Neuronal stem cell (in vitro differentiated cells): ENCODE data around the gene COX5A.

Experiments used
- DNase-seq: peaks from one replicate; pipeline ENCODE4 v3.0.0-alpha.2; 2013; ENCODE audit warnings: low spot score
- H2AFZ ChIP-seq: one replicate; pipeline ENCODE4 v1.6.1; 2013; ENCODE audit warnings: mild to moderate bottlenecking, low read length, inconsistent platforms
- H2AK5ac ChIP-seq: 2 replicates; pipeline ENCODE4 v1.6.1; 2013; ENCODE audit warnings: low read depth, mild to moderate bottlenecking, inconsistent platforms, low read length, moderate library complexity, mixed read lengths
- H2BK120ac ChIP-seq: 2 replicates; pipeline ENCODE4 v1.6.1; 2013; ENCODE audit warnings: low read depth, mild to moderate bottlenecking, inconsistent platforms, low read length, moderate library complexity, mixed read lengths
- H2BK12ac ChIP-seq: one replicate; pipeline ENCODE4 v1.6.1; 2013; ENCODE audit warnings: low read length, inconsistent platforms
- H2BK15ac ChIP-seq: 2 replicates; pipeline ENCODE4 v1.6.1; 2013; ENCODE audit warnings: mild to moderate bottlenecking, low read length, inconsistent platforms, mixed read lengths
- H2BK5ac ChIP-seq: one replicate; pipeline ENCODE4 v1.6.1; 2013; ENCODE audit warnings: inconsistent platforms, mild to moderate bottlenecking, low read length, moderate library complexity
- H3K14ac ChIP-seq: one replicate; pipeline ENCODE4 v1.6.1; 2013; ENCODE audit warnings: low read length, inconsistent platforms
- H3K18ac ChIP-seq: 2 replicates; pipeline ENCODE4 v1.6.1; 2013; ENCODE audit warnings: low read length, inconsistent platforms
- H3K23ac ChIP-seq: 2 replicates; pipeline ENCODE4 v1.6.1; 2013; ENCODE audit warnings: low read depth, mild to moderate bottlenecking, mixed read lengths, low read length, inconsistent platforms; ENCODE audit not compliant: poor library complexity
- H3K27ac ChIP-seq: replicated peaks from 3 replicates; pipeline ENCODE4 v1.5.1; 2013; ENCODE audit warnings: low read length, inconsistent platforms
- H3K27me3 ChIP-seq, 3 experiments: 2 replicates each; pipeline ENCODE4 v1.6.1; 2013; ENCODE audit warnings: low read length in 3 of 3, mild to moderate bottlenecking in 2 of 3, inconsistent platforms in 1 of 3, low read depth in 1 of 3, mixed read lengths in 1 of 3, moderate library complexity in 1 of 3; ENCODE audit not compliant: control insufficient read depth in 3 of 3, insufficient read depth in 3 of 3
- H3K36me3 ChIP-seq, 2 donors: replicated peaks in 1 of 2; 2 replicates each; pipeline ENCODE4 v1.6.1; 2013; ENCODE audit warnings: low read length in 2 of 2; ENCODE audit not compliant: control insufficient read depth in 2 of 2, insufficient read depth in 2 of 2
- H3K4ac ChIP-seq: 2 replicates; pipeline ENCODE4 v1.6.1; 2013; ENCODE audit warnings: inconsistent platforms, mild to moderate bottlenecking, low read length, moderate library complexity
- H3K4me1 ChIP-seq, 2 donors: 1 replicate in 1 of 2; 2 replicates in 1 of 2; pipeline ENCODE4 v1.6.1; 2013; ENCODE audit warnings: low read length in 2 of 2, low read depth in 1 of 2; ENCODE audit not compliant: control insufficient read depth in 2 of 2, insufficient read depth in 1 of 2
- H3K4me2 ChIP-seq: one replicate; pipeline ENCODE4 v1.6.1; 2013; ENCODE audit warnings: mild to moderate bottlenecking, low read length, inconsistent platforms; ENCODE audit not compliant: insufficient read depth, poor library complexity, severe bottlenecking
- H3K4me3 ChIP-seq, 2 donors: 2 replicates each; pipeline ENCODE4 v1.5.1; 2013; ENCODE audit warnings: low read length in 2 of 2, mild to moderate bottlenecking in 2 of 2, inconsistent platforms in 1 of 2, moderate library complexity in 1 of 2
- H3K79me1 ChIP-seq: one replicate; pipeline ENCODE4 v1.6.1; 2013; ENCODE audit warnings: low read depth, mild to moderate bottlenecking, inconsistent platforms, low read length, moderate library complexity
- H3K9ac ChIP-seq: one replicate; pipeline ENCODE4 v1.6.1; 2013; ENCODE audit warnings: mild to moderate bottlenecking, low read depth, low read length, inconsistent platforms; ENCODE audit not compliant: poor library complexity
- H3K9me3 ChIP-seq, 2 donors: replicated peaks in 1 of 2; 2 replicates each; pipeline versions ENCODE3 to v1.6.1; 2013; ENCODE audit warnings: low read length in 2 of 2, mild to moderate bottlenecking in 2 of 2, inconsistent platforms in 1 of 2, low read depth in 1 of 2, mixed read lengths in 1 of 2, moderate library complexity in 1 of 2; ENCODE audit not compliant: control insufficient read depth in 2 of 2, insufficient read depth in 1 of 2
- H4K8ac ChIP-seq: one replicate; pipeline ENCODE4 v1.6.1; 2013; ENCODE audit warnings: low read depth, mild to moderate bottlenecking, inconsistent platforms, low read length, moderate library complexity
- H4K91ac ChIP-seq: one replicate; pipeline ENCODE4 v1.6.1; 2013; ENCODE audit warnings: low read length, low read depth, mild to moderate bottlenecking, inconsistent platforms; ENCODE audit not compliant: poor library complexity
- WGBS, 2 donors: extraction: QIAGEN DNeasy Blood & Tissue Kit; methylation state at CpG; one replicate each; pipeline ENCODE4 v1.1.7; 2013; ENCODE audit warnings: missing lambda C conversion rate in 2 of 2, mixed read lengths in 1 of 2; ENCODE audit not compliant: insufficient read length in 2 of 2, insufficient replicate concordance in 1 of 2; ENCODE audit errors: extremely low coverage in 2 of 2; 5-methylcytosine and 5-hydroxymethylcytosine counted together

Gene COX5A

DNA sequence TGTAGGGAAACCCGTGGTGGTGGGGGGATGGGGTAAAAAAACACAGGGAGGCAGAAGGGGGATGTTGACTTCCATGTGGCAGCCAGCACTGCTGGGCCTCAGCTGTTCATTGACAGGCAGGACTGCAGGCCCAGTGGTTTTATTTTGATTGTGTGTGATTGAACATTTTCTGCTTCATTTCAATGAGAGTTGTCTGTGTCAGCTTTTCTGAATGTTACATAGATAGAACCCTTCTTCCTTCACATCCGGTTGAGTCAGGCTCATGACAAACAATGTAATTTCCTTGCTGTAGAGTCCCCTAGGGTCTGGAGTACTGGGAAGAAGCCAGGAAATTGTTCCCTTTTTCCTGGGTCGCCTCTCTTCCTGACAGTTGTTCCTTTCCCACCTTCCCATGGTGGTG lies 26.9 kb upstream of the COX5A start:
- no peaks in the 10 kb centered on the region for H3K9me3 ChIP-seq
- H3K27me3 ChIP-seq = peaks cover 0 to 31% (median 11%) of the 10 kb centered on the region in 3 experiments
- H3K4me1 ChIP-seq = no peaks in the 10 kb centered on the region
- H3K4me3 ChIP-seq = no peak overlapping the region
- H3K14ac ChIP-seq = no peak overlapping the region
- no peak overlapping the region for H4K91ac ChIP-seq
- WGBS, 2 donors = no CpG with 5 or more reads among the region's 3 CpGs
- H2AFZ ChIP-seq = peak overlapping the region; percentile 73
- no peak overlapping the region for H3K9ac ChIP-seq
- no peak overlapping the region for H2AK5ac ChIP-seq
- no peaks in the 10 kb centered on the region for H3K36me3 ChIP-seq
- no peak overlapping the region for H4K8ac ChIP-seq
- H3K27ac ChIP-seq = no peak overlapping the region
- DNase-seq = no peak
- no peak overlapping the region for H2BK12ac ChIP-seq
- H2BK15ac ChIP-seq = no peak overlapping the region
- H3K79me1 ChIP-seq = no peaks in the 10 kb centered on the region
- H3K18ac ChIP-seq = no peak overlapping the region
- no peak overlapping the region for H3K4me2 ChIP-seq
- no peak overlapping the region for H3K23ac ChIP-seq
- no peak overlapping the region for H2BK120ac ChIP-seq
- H3K4ac ChIP-seq = no peak overlapping the region
- H2BK5ac ChIP-seq = no peak overlapping the region

DNA sequence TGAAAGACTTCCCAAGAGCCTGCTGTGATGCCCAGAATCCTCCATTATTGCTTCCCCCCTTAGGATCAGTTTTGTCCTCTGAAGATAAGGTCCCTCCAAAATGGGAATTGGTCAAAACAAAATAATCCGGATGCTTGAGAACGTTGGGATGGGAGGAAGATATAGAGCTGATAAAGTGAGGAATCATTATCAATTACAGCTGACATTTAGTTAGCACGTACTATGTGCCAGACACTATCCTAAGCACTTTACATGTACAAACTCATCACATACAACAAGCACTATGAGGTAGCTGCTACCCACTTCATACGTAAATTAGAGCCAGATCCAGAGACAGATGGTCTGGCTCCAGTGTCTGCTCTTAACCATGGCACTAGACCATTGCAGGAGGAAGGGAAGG lies 25.3 kb upstream of the COX5A start:
- Histone ChIP-seq H4K91ac (no peak overlapping the region), H4K8ac (no peak overlapping the region), H2BK15ac (no peak overlapping the region), H3K4me2 (no peak overlapping the region), H3K4ac (no peak overlapping the region), H3K23ac (no peak overlapping the region), H2BK120ac (no peak overlapping the region), H2AFZ (no peak overlapping the region), H3K4me1 (peaks cover 5 to 9% of the 10 kb centered on the region in 2 donors), H3K79me1 (no peaks in the 10 kb centered on the region), H3K9ac (no peak overlapping the region), H2BK5ac (no peak overlapping the region), H3K18ac (no peak overlapping the region), H3K4me3 (no peak overlapping the region), H3K36me3 (no peaks in the 10 kb centered on the region), H3K27ac (no peak overlapping the region), H2AK5ac (no peak overlapping the region), H3K14ac (no peak overlapping the region), H2BK12ac (no peak overlapping the region), H3K27me3 (peaks cover 9 to 47% (median 26%) of the 10 kb centered on the region in 3 experiments), H3K9me3 (no peaks in the 10 kb centered on the region)
- DNase-seq = no peak
- WGBS, 2 donors = no CpG with 5 or more reads among the region's 4 CpGs

DNA sequence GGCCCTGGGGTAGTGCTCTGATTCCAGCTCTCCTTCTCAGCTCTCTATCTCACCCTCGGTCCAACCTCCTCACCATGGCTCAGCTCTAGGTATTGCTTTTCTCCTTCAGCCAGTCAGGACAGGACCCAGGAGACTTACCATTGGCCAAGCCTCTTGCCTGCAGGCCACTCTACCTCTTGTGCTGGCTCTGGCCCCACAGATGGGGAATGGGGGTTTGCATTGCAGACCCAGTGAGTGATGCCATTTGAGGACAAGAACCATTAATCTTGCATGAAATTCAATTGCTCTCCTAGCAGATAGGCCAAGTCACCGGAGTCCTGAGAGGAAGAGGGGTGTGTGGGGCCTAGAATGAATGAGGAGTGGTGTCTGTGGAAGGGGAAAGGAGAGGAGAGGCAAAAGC lies 24.8 kb upstream of the COX5A start:
- H3K9me3 ChIP-seq = no peaks in the 10 kb centered on the region
- peaks cover 12 to 52% (median 32%) of the 10 kb centered on the region in 3 experiments for H3K27me3 ChIP-seq
- no peak overlapping the region for H3K4me3 ChIP-seq
- no peak overlapping the region for H3K4ac ChIP-seq
- no peak overlapping the region for H2AK5ac ChIP-seq
- no peak overlapping the region for H2BK15ac ChIP-seq
- H4K91ac ChIP-seq = no peak overlapping the region
- no peak overlapping the region for H2AFZ ChIP-seq
- no peaks in the 10 kb centered on the region for H3K79me1 ChIP-seq
- peaks cover 6 to 12% of the 10 kb centered on the region in 2 donors for H3K4me1 ChIP-seq
- H3K9ac ChIP-seq = no peak overlapping the region
- no peak for DNase-seq
- H4K8ac ChIP-seq = no peak overlapping the region
- no CpG with 5 or more reads among the region's 2 CpGs for WGBS, 2 donors
- no peak overlapping the region for H3K4me2 ChIP-seq
- no peak overlapping the region for H2BK5ac ChIP-seq
- H3K36me3 ChIP-seq = no peaks in the 10 kb centered on the region
- no peak overlapping the region for H3K27ac ChIP-seq
- H2BK120ac ChIP-seq = no peak overlapping the region
- H2BK12ac ChIP-seq = no peak overlapping the region
- H3K23ac ChIP-seq = no peak overlapping the region
- no peak overlapping the region for H3K18ac ChIP-seq
- no peak overlapping the region for H3K14ac ChIP-seq

DNA sequence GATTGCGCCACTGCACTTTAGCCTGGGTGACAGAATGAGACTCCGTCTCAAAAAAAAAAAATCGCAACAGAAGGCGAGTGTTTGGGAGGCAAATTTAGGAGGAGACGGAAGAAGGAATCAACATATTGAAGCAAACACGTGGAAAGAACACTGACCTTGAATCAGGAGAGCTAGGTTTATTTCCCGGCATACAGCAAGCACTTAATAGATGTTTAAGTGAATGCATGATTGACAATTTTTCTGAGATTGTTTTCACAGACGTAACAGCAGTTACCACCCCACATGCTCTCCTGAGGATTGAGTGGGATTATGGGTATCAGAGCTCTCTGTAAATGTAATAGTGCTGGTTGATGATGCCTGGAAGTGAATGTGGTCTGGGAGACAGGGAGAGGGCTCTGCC lies 24.3 kb upstream of the COX5A start:
- Histone ChIP-seq H3K4me1 (peaks cover 8 to 17% of the 10 kb centered on the region in 2 donors), H4K91ac (no peak overlapping the region), H3K4ac (no peak overlapping the region), H3K27me3 (peaks cover 17 to 57% (median 36%) of the 10 kb centered on the region in 3 experiments), H3K36me3 (no peaks in the 10 kb centered on the region), H3K4me2 (no peak overlapping the region), H3K14ac (no peak overlapping the region), H3K18ac (no peak overlapping the region), H3K4me3 (no peak overlapping the region), H2BK12ac (no peak overlapping the region), H2BK15ac (no peak overlapping the region), H3K23ac (no peak overlapping the region), H3K9ac (no peak overlapping the region), H2BK120ac (no peak overlapping the region), H3K79me1 (no peaks in the 10 kb centered on the region), H3K27ac (no peak overlapping the region), H2AK5ac (no peak overlapping the region), H2BK5ac (no peak overlapping the region), H2AFZ (no peak overlapping the region), H4K8ac (no peak overlapping the region), H3K9me3 (no peaks in the 10 kb centered on the region)
- DNase-seq = no peak
- no CpG with 5 or more reads among the region's 8 CpGs for WGBS, 2 donors
